ENCODE measurements around the gene COX20.

The COX20 gene

GRCh38 chr1:244869364-244869827 is 33.9 kb downstream of the COX20 start:
- Histone ChIP-seq H3K27me3 (ENCODE audit: control insufficient read depth, insufficient read depth, low read length) (no peaks in the 10 kb centered on the region), H3K36me3 (ENCODE audit: control insufficient read depth, insufficient read depth, low read length) (no peaks in the 10 kb centered on the region), H3K4me1 (ENCODE audit: control insufficient read depth, insufficient read depth, low read length) (peaks cover 6% of the 10 kb centered on the region), H3K9me3 (ENCODE audit: control insufficient read depth, low read length) (no peaks in the 10 kb centered on the region), H3K9ac (ENCODE audit: low read length) (no peak overlapping the region), H3K4me3 (ENCODE audit: low read length) (no peak overlapping the region)

GRCh38 chr1:244869950-244870349 is 34.5 kb downstream of the COX20 start:
- peaks cover 5% of the 10 kb centered on the region for H3K4me1 ChIP-seq (ENCODE audit: control insufficient read depth, insufficient read depth, low read length)
- no peaks in the 10 kb centered on the region for H3K27me3 ChIP-seq (ENCODE audit: control insufficient read depth, insufficient read depth, low read length)
- H3K9ac ChIP-seq (ENCODE audit: low read length), result no peak overlapping the region
- H3K9me3 ChIP-seq (ENCODE audit: control insufficient read depth, low read length), result no peaks in the 10 kb centered on the region
- no peak overlapping the region for H3K4me3 ChIP-seq (ENCODE audit: low read length)
- H3K36me3 ChIP-seq (ENCODE audit: control insufficient read depth, insufficient read depth, low read length), result no peaks in the 10 kb centered on the region

- no peaks in the 10 kb centered on the region for H3K27me3 ChIP-seq (ENCODE audit: control insufficient read depth, insufficient read depth, low read length)
- no peak overlapping the region for H3K4me3 ChIP-seq (ENCODE audit: low read length)
- no peaks in the 10 kb centered on the region for H3K4me1 ChIP-seq (ENCODE audit: control insufficient read depth, insufficient read depth, low read length)
- H3K9ac ChIP-seq (ENCODE audit: low read length), result no peak overlapping the region
- no peaks in the 10 kb centered on the region for H3K36me3 ChIP-seq (ENCODE audit: control insufficient read depth, insufficient read depth, low read length)
- no peaks in the 10 kb centered on the region for H3K9me3 ChIP-seq (ENCODE audit: control insufficient read depth, low read length)
Observed at GRCh38 chr1:244874974-244875579, 39.6 kb downstream of the COX20 start.

GRCh38 chr1:244876228-244876910 is 40.9 kb downstream of the COX20 start:
- no peak overlapping the region for H3K9ac ChIP-seq (ENCODE audit: low read length)
- H3K27me3 ChIP-seq (ENCODE audit: control insufficient read depth, insufficient read depth, low read length), result no peaks in the 10 kb centered on the region
- H3K36me3 ChIP-seq (ENCODE audit: control insufficient read depth, insufficient read depth, low read length), result no peaks in the 10 kb centered on the region
- no peak overlapping the region for H3K4me3 ChIP-seq (ENCODE audit: low read length)
- no peaks in the 10 kb centered on the region for H3K4me1 ChIP-seq (ENCODE audit: control insufficient read depth, insufficient read depth, low read length)
- no peaks in the 10 kb centered on the region for H3K9me3 ChIP-seq (ENCODE audit: control insufficient read depth, low read length)

GRCh38 chr1:244878681-244879080 is 43.2 kb downstream of the COX20 start:
- Histone ChIP-seq H3K4me3 (ENCODE audit: low read length) (no peak overlapping the region), H3K9ac (ENCODE audit: low read length) (no peak overlapping the region), H3K9me3 (ENCODE audit: control insufficient read depth, low read length) (no peaks in the 10 kb centered on the region), H3K27me3 (ENCODE audit: control insufficient read depth, insufficient read depth, low read length) (no peaks in the 10 kb centered on the region), H3K4me1 (ENCODE audit: control insufficient read depth, insufficient read depth, low read length) (no peaks in the 10 kb centered on the region), H3K36me3 (ENCODE audit: control insufficient read depth, insufficient read depth, low read length) (no peaks in the 10 kb centered on the region)

- Histone ChIP-seq H3K36me3 (ENCODE audit: control insufficient read depth, insufficient read depth, low read length) (no peaks in the 10 kb centered on the region), H3K9me3 (ENCODE audit: control insufficient read depth, low read length) (no peaks in the 10 kb centered on the region), H3K4me3 (ENCODE audit: low read length) (no peak overlapping the region), H3K27me3 (ENCODE audit: control insufficient read depth, insufficient read depth, low read length) (no peaks in the 10 kb centered on the region), H3K4me1 (ENCODE audit: control insufficient read depth, insufficient read depth, low read length) (no peaks in the 10 kb centered on the region), H3K9ac (ENCODE audit: low read length) (no peak overlapping the region)
Observed at GRCh38 chr1:244881552-244882280, 46.3 kb downstream of the COX20 start.

GRCh38 chr1:244887281-244887680 is 51.8 kb downstream of the COX20 start:
- H3K4me1 ChIP-seq (ENCODE audit: control insufficient read depth, insufficient read depth, low read length), result no peaks in the 10 kb centered on the region

GRCh38 chr1:244893836-244894235 is 58.4 kb downstream of the COX20 start:
- no peak overlapping the region for H3K4me3 ChIP-seq (ENCODE audit: low read length)
- no peaks in the 10 kb centered on the region for H3K4me1 ChIP-seq (ENCODE audit: control insufficient read depth, insufficient read depth, low read length)
- no peaks in the 10 kb centered on the region for H3K9me3 ChIP-seq (ENCODE audit: control insufficient read depth, low read length)
- H3K36me3 ChIP-seq (ENCODE audit: control insufficient read depth, insufficient read depth, low read length), result no peaks in the 10 kb centered on the region
- H3K27me3 ChIP-seq (ENCODE audit: control insufficient read depth, insufficient read depth, low read length), result no peaks in the 10 kb centered on the region
- no peak overlapping the region for H3K9ac ChIP-seq (ENCODE audit: low read length)

More at GRCh38 chr1:244887281-244887680, 51.8 kb downstream of the COX20 start:
- no peaks in the 10 kb centered on the region for H3K9me3 ChIP-seq (ENCODE audit: control insufficient read depth, low read length)
- H3K4me3 ChIP-seq (ENCODE audit: low read length), result no peak overlapping the region
- no peak overlapping the region for H3K9ac ChIP-seq (ENCODE audit: low read length)
- no peaks in the 10 kb centered on the region for H3K36me3 ChIP-seq (ENCODE audit: control insufficient read depth, insufficient read depth, low read length)
- H3K27me3 ChIP-seq (ENCODE audit: control insufficient read depth, insufficient read depth, low read length), result no peaks in the 10 kb centered on the region

All from mucosa of stomach (tissue), 1 donor.